ENCODE measurements around the gene CRIM1. TPM values are rescaled to one million over a fixed set of nuclear protein-coding genes. Genes with fewer than 3 reads are reported as not detected.

CRIM1 gene
- total RNA-seq, 4 donors from 2014 or later = 16.4 to 107 (median 29.9) TPM

DNA sequence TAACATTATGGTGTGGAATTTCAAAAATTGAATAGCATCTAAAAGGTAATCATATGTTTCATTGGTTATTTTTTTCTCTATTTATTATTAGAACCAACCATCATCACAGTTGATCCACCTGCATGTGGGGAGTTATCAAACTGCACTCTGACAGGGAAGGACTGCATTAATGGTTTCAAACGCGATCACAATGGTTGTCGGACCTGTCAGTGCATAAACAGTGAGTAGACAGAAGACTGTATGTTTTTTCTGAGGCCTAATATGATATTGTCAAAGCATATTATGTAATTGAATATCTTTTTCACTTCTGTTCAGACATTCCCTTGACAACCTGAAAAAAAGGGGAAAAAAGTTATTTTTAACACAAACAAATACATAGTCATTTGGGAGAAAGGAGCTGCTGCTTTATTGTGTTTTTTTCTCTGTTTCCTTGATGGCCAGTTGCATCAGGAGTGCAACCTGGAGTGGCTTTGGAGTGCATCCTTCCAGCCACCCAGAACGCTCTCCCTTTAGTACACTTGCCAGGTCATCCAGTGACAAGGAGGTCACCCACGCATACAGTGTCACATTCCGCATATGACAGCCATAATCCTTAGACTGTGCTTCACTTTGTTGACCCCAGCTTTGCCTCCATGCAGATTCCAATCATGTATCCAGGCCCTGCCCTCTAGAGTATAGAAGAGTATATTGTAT lies 143.7 kb downstream of the CRIM1 start:
- no peak overlapping the region for H3K4me3 ChIP-seq
- no peak for DNase-seq
- WGBS, 2 donors = 89 to 91% methylated on average over 6 of the region's 6 CpGs

DNA sequence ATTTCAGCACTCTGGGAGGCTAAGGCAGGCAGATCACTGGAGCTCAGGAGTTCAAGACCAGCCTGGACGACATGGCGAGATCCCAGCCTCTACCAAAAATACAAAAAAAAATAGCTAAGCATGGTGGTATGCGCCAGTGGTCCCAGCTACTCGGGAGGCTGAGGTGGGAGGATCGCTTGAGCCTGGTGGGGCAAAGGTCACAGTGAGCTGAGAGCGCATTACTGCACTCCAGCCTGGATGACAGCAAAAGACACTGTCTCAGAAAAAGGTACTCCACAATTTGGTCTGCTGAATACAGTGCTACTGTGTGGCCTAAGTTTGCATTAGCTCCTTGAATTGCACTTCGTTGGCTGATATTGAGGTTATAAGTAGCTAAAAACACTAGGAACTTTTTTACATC lies 144.5 kb downstream of the CRIM1 start:
- H3K9me3 ChIP-seq = no peaks in the 10 kb centered on the region
- H3K4me3 ChIP-seq = no peak overlapping the region
- H3K4me1 ChIP-seq = no peaks in the 10 kb centered on the region
- H3K27ac ChIP-seq = no peak overlapping the region
- peaks cover 0 to 52% (median 8%) of the 10 kb centered on the region in 3 donors for H3K36me3 ChIP-seq
- 86 to 88% methylated on average over 7 of the region's 7 CpGs for WGBS, 2 donors
- no peaks in the 10 kb centered on the region for H3K27me3 ChIP-seq
- intact Hi-C loops (cut with DNase I) = no loop called here
- TF ChIP-seq POLR2A (IDR thresholded peaks at IDR 0.05) (no peak), CTCF (IDR thresholded peaks at IDR 0.05) (no peak)
- DNase-seq = no peak

More for the DNA sequence above, 143.7 kb downstream of the CRIM1 start:
- Histone ChIP-seq H3K27ac (no peak overlapping the region), H3K4me1 (no peaks in the 10 kb centered on the region), H3K36me3 (peaks cover 0 to 52% (median 8%) of the 10 kb centered on the region in 3 donors), H3K27me3 (no peaks in the 10 kb centered on the region), H3K9me3 (no peaks in the 10 kb centered on the region)
- intact Hi-C loops (cut with DNase I) = no loop called here
- TF ChIP-seq CTCF (IDR thresholded peaks at IDR 0.05) = no peak
- no peak for TF ChIP-seq POLR2A (IDR thresholded peaks at IDR 0.05)

DNA sequence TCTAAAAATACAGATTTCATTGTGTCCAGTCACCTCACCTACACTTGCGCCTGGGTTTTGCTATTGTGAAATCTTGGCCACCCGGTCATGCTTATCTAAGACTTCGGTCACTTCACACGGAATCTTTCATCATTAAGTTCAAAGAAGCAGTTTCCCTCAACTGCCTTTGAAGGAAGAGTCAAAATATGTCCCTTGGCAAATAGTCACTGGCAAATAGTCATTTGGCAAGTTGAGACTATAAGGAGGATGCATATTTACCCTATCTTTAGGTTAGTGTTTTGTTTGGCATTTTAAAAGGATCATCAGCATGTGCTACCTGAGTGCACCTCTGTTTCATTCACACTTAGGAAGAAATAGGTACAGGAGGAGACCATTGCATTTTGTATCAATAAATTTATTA lies 146.5 kb downstream of the CRIM1 start:
- Histone ChIP-seq H3K36me3 (peaks cover 0 to 63% (median 8%) of the 10 kb centered on the region in 3 donors), H3K27ac (no peak overlapping the region), H3K9me3 (no peaks in the 10 kb centered on the region), H3K4me1 (no peaks in the 10 kb centered on the region), H3K4me3 (no peak overlapping the region), H3K27me3 (no peaks in the 10 kb centered on the region)
- 70 to 83% methylated on average over 4 of the region's 4 CpGs for WGBS, 2 donors
- TF ChIP-seq POLR2A (IDR thresholded peaks at IDR 0.05) (no peak), CTCF (IDR thresholded peaks at IDR 0.05) (no peak)
- DNase-seq = no peak
- intact Hi-C loops (cut with DNase I) = no loop called here

DNA sequence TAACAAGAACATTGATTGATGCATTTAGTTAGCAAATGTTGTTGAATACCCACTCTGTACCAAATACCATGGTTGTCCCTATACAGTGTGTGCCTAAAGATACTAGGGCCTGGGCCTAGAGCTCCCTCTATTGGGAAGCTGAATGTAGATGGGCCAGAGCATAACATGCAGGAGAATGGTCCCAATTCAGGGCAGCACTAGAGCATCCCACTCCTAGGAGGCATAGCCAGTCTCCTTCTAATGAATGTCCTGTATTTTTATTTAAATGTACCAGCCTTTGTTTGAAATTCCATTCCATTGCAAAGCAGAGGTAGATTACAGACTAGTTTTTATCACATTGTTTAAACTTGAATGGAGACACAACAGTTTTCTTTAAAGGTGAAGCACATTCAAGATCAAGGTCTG lies 151.8 kb downstream of the CRIM1 start:
- Histone ChIP-seq H3K27me3 (no peaks in the 10 kb centered on the region), H3K27ac (no peak overlapping the region), H3K4me1 (no peaks in the 10 kb centered on the region), H3K4me3 (no peak overlapping the region), H3K9me3 (no peaks in the 10 kb centered on the region), H3K36me3 (peaks cover 0 to 59% (median 0%) of the 10 kb centered on the region in 3 donors)
- no peak for DNase-seq
- intact Hi-C loops (cut with DNase I) = loop anchor here (5.0 kb wide), 1 partner anchor 155 kb away; no protein-coding TSS in a partner anchor
- TF ChIP-seq CTCF (IDR thresholded peaks at IDR 0.05) (peak; percentile 37 to 76 (median 62)), POLR2A (IDR thresholded peaks at IDR 0.05) (no peak)

GRCh38 chr2:36509075-36509474 lies 153.5 kb downstream of the CRIM1 start:
- TF ChIP-seq POLR2A (IDR thresholded peaks at IDR 0.05) = no peak
- TF ChIP-seq CTCF (IDR thresholded peaks at IDR 0.05) = no peak
- no peaks in the 10 kb centered on the region for H3K27me3 ChIP-seq
- intact Hi-C loops (cut with DNase I) = loop anchor here (5.0 kb wide), 1 partner anchor 157 kb away; no protein-coding TSS in a partner anchor
- no peaks in the 10 kb centered on the region for H3K4me1 ChIP-seq
- H3K4me3 ChIP-seq = no peak overlapping the region
- no peak overlapping the region for H3K27ac ChIP-seq
- peaks cover 0 to 59% (median 8%) of the 10 kb centered on the region in 3 donors for H3K36me3 ChIP-seq
- H3K9me3 ChIP-seq = no peaks in the 10 kb centered on the region
- WGBS, 2 donors = 73 to 79% methylated on average over 6 of the region's 6 CpGs
- DNase-seq = no peak
